KMS-11 (cell line): ENCODE measurements around the gene PPP2R5A.

Source experiments
- H2AFZ ChIP-seq: fragments of 200-600 bp; sonication (generic); 2 replicates; pipeline ENCODE4 v1.6.1; 2016; ENCODE audit warnings: antibody characterized with exemption, mixed run types, low read depth
- H3K27ac ChIP-seq: fragments of 200-600 bp; sonication (generic); 2 replicates; pipeline ENCODE4 v1.6.1; 2016; ENCODE audit warnings: mild to moderate bottlenecking, mixed run types
- H3K27me3 ChIP-seq: fragments of 200-600 bp; sonication (generic); 2 replicates; pipeline ENCODE4 v1.6.1; 2017; ENCODE audit warnings: mild to moderate bottlenecking, low read depth, mixed run types, moderate library complexity; ENCODE audit not compliant: insufficient read depth
- H3K36me3 ChIP-seq: fragments of 200-600 bp; sonication (generic); 2 replicates; pipeline ENCODE4 v1.6.1; 2017; ENCODE audit warnings: mild to moderate bottlenecking, mixed run types; ENCODE audit not compliant: insufficient read depth
- H3K4me1 ChIP-seq: fragments of 200-600 bp; sonication (generic); 2 replicates; pipeline ENCODE4 v1.6.1; 2016; ENCODE audit warnings: mild to moderate bottlenecking, low read depth, mixed run types; ENCODE audit not compliant: poor library complexity, severe bottlenecking
- H3K4me2 ChIP-seq: fragments of 200-600 bp; sonication (generic); 2 replicates; pipeline ENCODE4 v1.7.0; 2016; ENCODE audit warnings: mild to moderate bottlenecking, mixed run types
- H3K4me3 ChIP-seq: fragments of 200-600 bp; sonication (generic); IDR thresholded peaks from 2 replicates; pipeline ENCODE4 v1.6.1; 2017; ENCODE audit warnings: low read depth, low read length, mixed read lengths; ENCODE audit not compliant: insufficient read depth
- H3K79me2 ChIP-seq: fragments of 200-600 bp; sonication (generic); 2 replicates; pipeline ENCODE4 v1.6.1; 2016; ENCODE audit warnings: low read depth, mixed run types; ENCODE audit not compliant: insufficient read depth
- H3K9ac ChIP-seq: fragments of 200-600 bp; sonication (generic); 2 replicates; pipeline ENCODE4 v1.6.1; 2016; ENCODE audit warnings: mild to moderate bottlenecking, mixed run types
- H4K20me1 ChIP-seq: fragments of 200-600 bp; sonication (generic); 2 replicates; pipeline ENCODE4 v1.6.1; 2016; ENCODE audit warnings: mild to moderate bottlenecking, mixed run types; ENCODE audit not compliant: insufficient read depth
- CTCF ChIP-seq: fragments of 200-600 bp; sonication (generic); conservative IDR thresholded peaks from 2 replicates; pipeline ENCODE4 v1.6.1; 2017; ENCODE audit warnings: low read depth, mild to moderate bottlenecking, antibody characterized with exemption, low read length, moderate library complexity, mixed read lengths

PPP2R5A gene

GRCh38 chr1:212366901-212367300 is 81.7 kb downstream of the PPP2R5A start:
- no peaks in the 10 kb centered on the region for H3K79me2 ChIP-seq
- no peaks in the 10 kb centered on the region for H3K36me3 ChIP-seq
- no peak overlapping the region for H2AFZ ChIP-seq
- no peaks in the 10 kb centered on the region for H4K20me1 ChIP-seq
- no peak overlapping the region for H3K4me3 ChIP-seq
- no peak overlapping the region for H3K4me2 ChIP-seq
- H3K4me1 ChIP-seq: no peaks in the 10 kb centered on the region
- no peak overlapping the region for H3K9ac ChIP-seq
- H3K27me3 ChIP-seq: no peaks in the 10 kb centered on the region
- no peak overlapping the region for H3K27ac ChIP-seq
- TF ChIP-seq CTCF: no peak

GRCh38 chr1:212367474-212368072 is 82.4 kb downstream of the PPP2R5A start:
- Histone ChIP-seq H3K4me2 (no peak overlapping the region), H3K27ac (no peak overlapping the region)

GRCh38 chr1:212368073-212368484 is 82.9 kb downstream of the PPP2R5A start:
- Histone ChIP-seq H3K9ac (no peak overlapping the region), H4K20me1 (no peaks in the 10 kb centered on the region), H3K4me2 (no peak overlapping the region), H3K36me3 (no peaks in the 10 kb centered on the region), H3K27ac (no peak overlapping the region), H3K27me3 (no peaks in the 10 kb centered on the region), H2AFZ (no peak overlapping the region), H3K79me2 (no peaks in the 10 kb centered on the region), H3K4me1 (no peaks in the 10 kb centered on the region), H3K4me3 (no peak overlapping the region)
- peak; percentile 98 for TF ChIP-seq CTCF

More at GRCh38 chr1:212367474-212368072, 82.4 kb downstream of the PPP2R5A start:
- Histone ChIP-seq H3K4me3 (no peak overlapping the region), H3K36me3 (no peaks in the 10 kb centered on the region), H3K4me1 (no peaks in the 10 kb centered on the region), H2AFZ (no peak overlapping the region), H3K27me3 (no peaks in the 10 kb centered on the region), H3K79me2 (no peaks in the 10 kb centered on the region), H4K20me1 (no peaks in the 10 kb centered on the region), H3K9ac (no peak overlapping the region)
- TF ChIP-seq CTCF: no peak

GRCh38 chr1:212375986-212376385 is 90.8 kb downstream of the PPP2R5A start:
- H3K4me2 ChIP-seq: no peak overlapping the region
- no peaks in the 10 kb centered on the region for H3K4me1 ChIP-seq
- H3K4me3 ChIP-seq: no peak overlapping the region
- no peaks in the 10 kb centered on the region for H4K20me1 ChIP-seq
- H3K27ac ChIP-seq: no peak overlapping the region
- no peaks in the 10 kb centered on the region; the same call in 1 of the 2 replicates for H3K36me3 ChIP-seq
- no peak for TF ChIP-seq CTCF
- H2AFZ ChIP-seq: no peak overlapping the region
- H3K9ac ChIP-seq: no peak overlapping the region
- no peaks in the 10 kb centered on the region for H3K79me2 ChIP-seq
- no peaks in the 10 kb centered on the region for H3K27me3 ChIP-seq
